GM12892 (cell line): ENCODE data around the gene CAMK2D.

ENCODE experiments used
- POLR2A ChIP-seq: IDR thresholded peaks from 2 replicates; pipeline ENCODE4 v1.6.1; 2011; ENCODE audit warnings: low read depth, low read length, control low read depth
- POLR2AphosphoS5 ChIP-seq: IDR thresholded peaks from 2 replicates; pipeline ENCODE4 v1.6.1; 2011; ENCODE audit warnings: low read depth, low read length, control low read depth

DNA sequence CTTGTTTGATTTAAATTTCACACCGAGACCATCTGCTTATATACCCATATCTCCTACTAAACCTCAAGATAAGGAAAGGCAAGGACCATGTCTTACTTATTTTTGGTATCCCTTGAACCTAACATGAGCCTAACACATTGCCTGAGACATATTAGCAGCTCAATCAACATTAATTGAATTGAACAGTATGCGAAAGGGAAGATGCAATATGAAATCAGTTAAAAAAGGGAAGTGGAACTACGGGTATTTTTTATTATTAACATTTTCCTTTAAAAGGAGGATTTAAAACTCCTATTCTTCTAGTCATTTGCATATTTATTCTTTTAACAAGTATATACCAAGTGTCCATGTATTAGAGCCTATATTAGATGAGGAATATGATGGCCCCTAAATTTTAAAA is 197.0 kb downstream of the CAMK2D start:
- no peak for TF ChIP-seq POLR2AphosphoS5
- TF ChIP-seq POLR2A, result no peak
